Esophagus squamous epithelium (tissue), 5 donors: ENCODE measurements around the gene ERC1. TPM values are rescaled to one million over a fixed set of nuclear protein-coding genes. Genes with fewer than 3 reads are reported as not detected.

Experiments
- DNase-seq: peaks from one replicate; lab custom pipeline; 2025; lab: John Stamatoyannopoulos, UW
- H3K27ac ChIP-seq, 4 donors: fragments of 200-600 bp; sonication (generic); one replicate each; pipeline ENCODE4 v1.5.1; 2016 to 2019; ENCODE audit warnings: mild to moderate bottlenecking in 1 of 4
- H3K27me3 ChIP-seq, 4 donors: fragments of 200-600 bp; sonication (generic); 1 replicate in 3 of 4; 2 replicates in 1 of 4; pipeline versions ENCODE4 v1.5.1 to v1.6.0; 2017 to 2021; ENCODE audit warnings: antibody characterized with exemption in 1 of 4
- H3K36me3 ChIP-seq, 3 donors: fragments of 200-600 bp; sonication (generic); one replicate each; pipeline ENCODE4 v1.5.1; 2016 to 2019
- H3K4me1 ChIP-seq, 3 donors: fragments of 200-600 bp; sonication (generic); one replicate each; pipeline ENCODE4 v1.5.1; 2017 to 2019
- H3K4me3 ChIP-seq, 4 donors: fragments of 200-600 bp; sonication (generic); 1 replicate in 3 of 4; 2 replicates in 1 of 4; pipeline ENCODE4 v1.5.1; 2016 to 2019; ENCODE audit warnings: mild to moderate bottlenecking in 2 of 4, moderate library complexity in 1 of 4
- H3K9me3 ChIP-seq, 3 donors: fragments of 200-600 bp; sonication (generic); one replicate each; pipeline ENCODE4 v1.5.1; 2016 to 2019
- POLR2A ChIP-seq, 4 donors: fragments of 450-650 bp; IDR thresholded peaks; one replicate each; pipeline ENCODE4 v1.6.1; 2017; ENCODE audit warnings: antibody characterized with exemption in 4 of 4, mild to moderate bottlenecking in 4 of 4, moderate library complexity in 3 of 4
- WGBS, 2 donors: methylation state at CpG; one replicate each; pipeline ENCODE4 v1.1.5; 2018; 5-methylcytosine and 5-hydroxymethylcytosine counted together
- intact Hi-C: fragments of 100-400 bp; cut with DNase I; formaldehyde crosslinking; loops from one replicate; pipeline ENCODE4 v1.15.0; 2022
- total RNA-seq, 4 donors: library from RNA; depleted of rRNA; stranded (reverse); fragments of >200 nt; gene quantifications; one replicate each; pipeline ENCODE4 v1.1.0, GENCODE V29; 2016
- TF ChIP-seq, protein P1 (sequence below), 6 experiments: fragments of 450-650 bp in 4 of 6; fragments of 200-600 bp in 2 of 6; sonication (generic) in 2 of 6; IDR thresholded peaks; one replicate each; pipeline ENCODE4 v1.5.1; 2016 to 2019; ENCODE audit warnings: antibody characterized with exemption in 6 of 6, mild to moderate bottlenecking in 4 of 6, moderate library complexity in 4 of 6
- donor health status: DM: yes; HTN: yes; CAD: no.

The ERC1 gene
- total RNA-seq, 4 donors from 2014 or later: 19.0 to 50.7 (median 37.5) TPM

- TF ChIP-seq, protein P1, sequence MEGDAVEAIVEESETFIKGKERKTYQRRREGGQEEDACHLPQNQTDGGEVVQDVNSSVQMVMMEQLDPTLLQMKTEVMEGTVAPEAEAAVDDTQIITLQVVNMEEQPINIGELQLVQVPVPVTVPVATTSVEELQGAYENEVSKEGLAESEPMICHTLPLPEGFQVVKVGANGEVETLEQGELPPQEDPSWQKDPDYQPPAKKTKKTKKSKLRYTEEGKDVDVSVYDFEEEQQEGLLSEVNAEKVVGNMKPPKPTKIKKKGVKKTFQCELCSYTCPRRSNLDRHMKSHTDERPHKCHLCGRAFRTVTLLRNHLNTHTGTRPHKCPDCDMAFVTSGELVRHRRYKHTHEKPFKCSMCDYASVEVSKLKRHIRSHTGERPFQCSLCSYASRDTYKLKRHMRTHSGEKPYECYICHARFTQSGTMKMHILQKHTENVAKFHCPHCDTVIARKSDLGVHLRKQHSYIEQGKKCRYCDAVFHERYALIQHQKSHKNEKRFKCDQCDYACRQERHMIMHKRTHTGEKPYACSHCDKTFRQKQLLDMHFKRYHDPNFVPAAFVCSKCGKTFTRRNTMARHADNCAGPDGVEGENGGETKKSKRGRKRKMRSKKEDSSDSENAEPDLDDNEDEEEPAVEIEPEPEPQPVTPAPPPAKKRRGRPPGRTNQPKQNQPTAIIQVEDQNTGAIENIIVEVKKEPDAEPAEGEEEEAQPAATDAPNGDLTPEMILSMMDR (IDR thresholded peaks at IDR 0.05): no peak
- no peak for TF ChIP-seq POLR2A (IDR thresholded peaks at IDR 0.05)
- intact Hi-C loops: no loop called here
- H3K36me3 ChIP-seq: no peaks in the 10 kb centered on the region
- peak overlapping the region; percentile 89 to 98 (median 94) for H3K4me3 ChIP-seq
- no peak for DNase-seq
- peak overlapping the region; percentile 99 for H3K27ac ChIP-seq
- H3K9me3 ChIP-seq: no peaks in the 10 kb centered on the region
- 2 to 5% methylated on average over 34 to 36 of the region's 40 CpGs for WGBS, 2 donors
- no peaks in the 10 kb centered on the region for H3K27me3 ChIP-seq
- H3K4me1 ChIP-seq: peaks cover 7 to 57% (median 24%) of the 10 kb centered on the region in 3 donors
These were observed 1.0 kb upstream of the ERC1 start for GRCh38 chr12:989751-990660.

DNA sequence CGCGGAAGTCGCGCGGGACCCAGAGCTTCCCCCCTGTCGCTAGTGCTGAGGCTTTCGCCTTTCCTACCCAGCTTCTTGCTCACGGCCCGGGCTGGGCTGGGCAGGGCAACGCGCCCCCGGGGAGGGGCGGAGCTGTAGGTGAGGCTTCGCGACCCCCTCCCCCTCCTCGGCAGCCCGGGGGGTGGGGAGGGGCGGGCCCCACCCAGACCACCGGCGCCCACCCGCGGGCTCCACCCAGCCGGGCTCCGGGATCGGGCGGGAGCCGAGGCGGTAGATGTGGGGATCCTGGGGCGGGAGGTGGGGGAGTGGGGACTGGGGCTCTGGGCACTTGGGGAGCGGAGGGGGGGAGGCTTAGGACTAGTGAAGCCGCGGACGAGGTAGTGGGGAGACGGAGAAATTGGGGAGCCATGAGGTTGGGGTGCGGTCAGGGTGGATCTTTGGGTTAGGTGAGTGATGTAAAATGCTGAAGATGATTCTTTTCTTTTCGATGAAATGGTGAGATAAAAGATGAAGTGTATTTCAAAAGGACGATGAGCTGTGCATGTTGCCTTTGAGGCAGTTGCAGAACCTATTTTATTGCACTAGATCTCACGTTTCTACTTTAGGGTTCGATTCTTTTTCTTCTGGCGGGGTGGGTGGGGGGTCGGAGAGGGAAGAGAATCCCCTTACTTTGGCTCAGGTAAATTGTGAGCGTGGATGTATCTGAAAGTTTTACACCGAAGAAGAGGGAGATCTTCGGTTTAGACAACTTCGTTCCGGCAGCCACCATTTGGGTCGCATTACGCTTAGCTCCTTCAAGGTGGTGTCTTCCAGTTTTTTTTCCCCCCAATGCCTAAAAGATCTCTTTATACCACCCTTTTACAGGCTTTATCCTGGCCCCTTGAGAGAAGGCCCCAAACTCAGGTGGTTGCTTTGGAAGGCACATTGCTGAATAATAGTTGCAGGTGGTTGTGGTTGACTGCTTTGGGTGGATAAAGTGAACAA, 619 bp downstream of the ERC1 start:
- H3K27ac ChIP-seq: peak overlapping the region; percentile 99
- TF ChIP-seq, protein P1 (IDR thresholded peaks at IDR 0.05): no peak
- no peak for TF ChIP-seq POLR2A (IDR thresholded peaks at IDR 0.05)
- WGBS, 2 donors: 5 to 8% methylated on average over 19 of the region's 48 CpGs
- no peaks in the 10 kb centered on the region for H3K36me3 ChIP-seq
- no peak for DNase-seq
- intact Hi-C loops: no loop called here
- H3K4me3 ChIP-seq: peak overlapping the region; percentile 89 to 98 (median 94)
- no peaks in the 10 kb centered on the region for H3K27me3 ChIP-seq
- H3K4me1 ChIP-seq: peaks cover 7 to 66% (median 29%) of the 10 kb centered on the region in 3 donors
- H3K9me3 ChIP-seq: no peaks in the 10 kb centered on the region

DNA sequence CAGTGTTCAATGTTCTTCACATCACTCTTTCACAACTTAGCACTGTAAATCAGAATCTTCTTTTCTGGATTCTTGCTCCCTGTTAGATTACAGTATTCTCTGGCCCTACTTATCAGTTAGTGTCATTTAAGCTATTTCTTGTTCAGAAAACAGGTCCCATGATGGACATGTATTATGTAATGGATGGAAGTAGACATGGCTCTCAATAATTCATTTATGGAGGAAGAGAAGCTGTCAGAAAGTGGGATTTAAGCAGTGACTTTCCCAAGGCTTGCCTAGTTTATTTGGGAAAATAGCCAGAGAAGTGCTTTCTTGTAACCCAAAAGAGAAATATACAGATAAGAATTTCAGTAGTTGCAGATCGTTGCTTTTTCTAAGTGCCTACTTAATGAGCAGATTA, 1.6 kb downstream of the ERC1 start:
- TF ChIP-seq, protein P1 (IDR thresholded peaks at IDR 0.05): no peak
- no peak for TF ChIP-seq POLR2A (IDR thresholded peaks at IDR 0.05)
- Histone ChIP-seq H3K27me3 (no peaks in the 10 kb centered on the region), H3K36me3 (no peaks in the 10 kb centered on the region), H3K27ac (peak overlapping the region; percentile 5 to 99 (median 99)), H3K4me3 (peak overlapping the region in 3 of 4 donors; percentile 89 to 97 (median 91)), H3K4me1 (peaks cover 7 to 66% (median 29%) of the 10 kb centered on the region in 3 donors), H3K9me3 (no peaks in the 10 kb centered on the region)
- WGBS, 2 donors: 27 to 42% methylated on average over 1 of the region's 1 CpG
- no peak for DNase-seq
- intact Hi-C loops: no loop called here

- DNase-seq: no peak
- intact Hi-C loops: no loop called here
- Histone ChIP-seq H3K36me3 (peaks cover 0 to 12% (median 0%) of the 10 kb centered on the region in 3 donors), H3K9me3 (no peaks in the 10 kb centered on the region), H3K27ac (no peak overlapping the region), H3K27me3 (no peaks in the 10 kb centered on the region), H3K4me3 (no peak overlapping the region), H3K4me1 (peaks cover 7 to 49% (median 13%) of the 10 kb centered on the region in 3 donors)
- TF ChIP-seq, protein P1 (IDR thresholded peaks at IDR 0.05): no peak
- no peak for TF ChIP-seq POLR2A (IDR thresholded peaks at IDR 0.05)
- WGBS, 2 donors: 90 to 97% methylated on average over 4 of the region's 4 CpGs
These were observed 5.9 kb downstream of the ERC1 start for GRCh38 chr12:996881-997280.
